Skeletal muscle tissue (tissue), 4 donors: ENCODE data around the gene CNDP1. TPM values are rescaled to one million over a fixed set of nuclear protein-coding genes. Genes with fewer than 3 reads are reported as not detected.

Source experiments
- H3K27ac ChIP-seq: one replicate; pipeline ENCODE4 v1.7.0; 2013; ENCODE audit warnings: mild to moderate bottlenecking, low read depth, low read length, inconsistent platforms
- H3K27me3 ChIP-seq, 3 donors: one replicate each; pipeline ENCODE4 v1.7.0; 2013; ENCODE audit warnings: low read length in 3 of 3; ENCODE audit not compliant: control insufficient read depth in 3 of 3, insufficient read depth in 3 of 3
- H3K36me3 ChIP-seq, 3 donors: one replicate each; pipeline ENCODE4 v1.7.0; 2013; ENCODE audit warnings: low read length in 3 of 3; ENCODE audit not compliant: control insufficient read depth in 3 of 3, insufficient read depth in 3 of 3
- H3K4me1 ChIP-seq, 3 donors: one replicate each; pipeline ENCODE4 v1.7.0; 2013; ENCODE audit warnings: low read length in 3 of 3, mild to moderate bottlenecking in 3 of 3; ENCODE audit not compliant: control insufficient read depth in 3 of 3, insufficient read depth in 3 of 3
- H3K4me3 ChIP-seq, 3 donors: one replicate each; pipeline ENCODE4 v1.7.0; 2013; ENCODE audit warnings: low read length in 3 of 3
- H3K9ac ChIP-seq, 3 donors: one replicate each; pipeline ENCODE4 v1.7.0; 2013; ENCODE audit warnings: low read length in 3 of 3, mild to moderate bottlenecking in 3 of 3, moderate library complexity in 2 of 3, low read depth in 1 of 3
- H3K9me3 ChIP-seq, 3 donors: one replicate each; pipeline ENCODE4 v1.7.0; 2013; ENCODE audit warnings: low read length in 3 of 3; ENCODE audit not compliant: control insufficient read depth in 3 of 3
- total RNA-seq: library from RNA; depleted of rRNA; stranded (reverse); fragments of >200 nt; gene quantifications from one replicate; pipeline ENCODE4 v1.2.3, GENCODE V29; 2014
- donor health status: Osteomylitis.

The CNDP1 gene
- total RNA-seq, 1 donor from 2014 or later: not detected

- H3K9ac ChIP-seq: no peak overlapping the region
- no peak overlapping the region for H3K27ac ChIP-seq
- H3K36me3 ChIP-seq: no peaks in the 10 kb centered on the region
- no peak overlapping the region for H3K4me3 ChIP-seq
- H3K9me3 ChIP-seq: no peaks in the 10 kb centered on the region
- no peaks in the 10 kb centered on the region for H3K4me1 ChIP-seq
- H3K27me3 ChIP-seq: peaks cover 0 to 21% (median 12%) of the 10 kb centered on the region in 3 donors
Observed at GRCh38 chr18:74540652-74541421, 6.5 kb downstream of the CNDP1 start.

DNA sequence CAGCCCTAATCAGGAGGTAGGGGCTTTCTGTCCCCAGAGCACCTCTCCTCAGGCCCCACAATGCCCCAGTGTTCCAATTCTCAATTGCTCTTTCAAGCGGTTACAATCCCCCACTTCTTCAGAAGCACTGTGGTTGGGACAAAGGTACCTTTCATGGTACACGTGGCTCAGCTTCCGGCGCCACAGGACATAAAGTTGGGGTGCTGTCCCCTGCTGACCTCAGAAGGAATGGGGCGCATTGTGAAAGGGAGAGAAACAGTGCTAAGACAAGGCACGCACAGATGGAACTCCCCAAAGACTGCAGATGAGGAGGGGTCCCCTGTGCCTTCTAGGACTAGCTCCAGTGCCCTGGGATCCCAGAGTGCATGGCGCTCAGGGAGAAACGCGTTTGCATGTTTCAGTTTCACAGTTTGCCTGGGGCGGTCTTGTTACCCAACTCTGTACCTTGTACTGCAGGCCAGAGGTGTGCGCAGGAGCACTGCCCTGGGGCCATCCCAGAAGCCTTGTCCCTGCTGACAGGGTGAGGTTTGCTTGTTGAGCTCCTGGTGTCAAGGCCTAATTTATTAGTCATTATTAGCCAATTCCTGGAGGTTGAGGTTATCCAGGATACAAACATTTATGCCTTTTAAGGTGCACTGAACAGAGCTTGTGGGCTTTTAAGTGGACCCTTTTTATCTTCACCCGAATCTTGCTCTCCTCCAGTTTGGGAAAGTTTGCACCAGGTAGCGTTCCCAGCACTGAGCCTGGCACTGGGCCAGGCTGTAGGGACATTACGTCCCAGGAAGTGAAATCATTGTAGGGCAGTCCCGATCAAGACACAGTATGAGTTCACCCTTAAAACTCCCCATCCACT, 7.6 kb downstream of the CNDP1 start:
- Histone ChIP-seq H3K9me3 (no peaks in the 10 kb centered on the region), H3K4me3 (no peak overlapping the region), H3K4me1 (peaks cover 8 to 9% (median 8%) of the 10 kb centered on the region in 3 donors), H3K27ac (no peak overlapping the region), H3K27me3 (peaks cover 7 to 21% (median 16%) of the 10 kb centered on the region in 3 donors), H3K36me3 (no peaks in the 10 kb centered on the region), H3K9ac (no peak overlapping the region)

- peaks cover 8 to 13% (median 10%) of the 10 kb centered on the region in 3 donors for H3K4me1 ChIP-seq
- no peaks in the 10 kb centered on the region for H3K9me3 ChIP-seq
- no peak overlapping the region for H3K4me3 ChIP-seq
- no peak overlapping the region for H3K9ac ChIP-seq
- peak overlapping the region; percentile 55 for H3K27ac ChIP-seq
- H3K27me3 ChIP-seq: peaks cover 7 to 17% (median 13%) of the 10 kb centered on the region in 3 donors
- H3K36me3 ChIP-seq: no peaks in the 10 kb centered on the region
Observed at GRCh38 chr18:74544898-74545297, 10.6 kb downstream of the CNDP1 start.

GRCh38 chr18:74546007-74546406, 11.7 kb downstream of the CNDP1 start:
- no peaks in the 10 kb centered on the region for H3K36me3 ChIP-seq
- H3K9ac ChIP-seq: no peak overlapping the region
- peak overlapping the region; percentile 77 for H3K27ac ChIP-seq
- H3K4me1 ChIP-seq: peaks cover 8 to 13% (median 10%) of the 10 kb centered on the region in 3 donors
- H3K27me3 ChIP-seq: peaks cover 7 to 12% (median 11%) of the 10 kb centered on the region in 3 donors
- no peak overlapping the region for H3K4me3 ChIP-seq
- no peaks in the 10 kb centered on the region for H3K9me3 ChIP-seq

GRCh38 chr18:74546751-74547530, 12.6 kb downstream of the CNDP1 start:
- H3K36me3 ChIP-seq: no peaks in the 10 kb centered on the region
- H3K27me3 ChIP-seq: peaks cover 1 to 8% (median 7%) of the 10 kb centered on the region in 3 donors
- no peak overlapping the region for H3K9ac ChIP-seq
- H3K27ac ChIP-seq: peak overlapping the region; percentile 77
- H3K4me1 ChIP-seq: peaks cover 8 to 13% (median 10%) of the 10 kb centered on the region in 3 donors
- H3K9me3 ChIP-seq: no peaks in the 10 kb centered on the region
- no peak overlapping the region for H3K4me3 ChIP-seq

- Histone ChIP-seq H3K9ac (no peak overlapping the region), H3K9me3 (no peaks in the 10 kb centered on the region), H3K4me1 (peaks cover 8 to 13% (median 10%) of the 10 kb centered on the region in 3 donors), H3K4me3 (no peak overlapping the region), H3K27me3 (peaks cover 0 to 8% (median 7%) of the 10 kb centered on the region in 3 donors), H3K27ac (peak overlapping the region; percentile 36), H3K36me3 (no peaks in the 10 kb centered on the region)
Observed at GRCh38 chr18:74547860-74548259, 13.6 kb downstream of the CNDP1 start.

- Histone ChIP-seq H3K27me3 (peaks cover 0 to 13% (median 7%) of the 10 kb centered on the region in 3 donors), H3K9me3 (no peaks in the 10 kb centered on the region), H3K4me1 (peaks cover 8 to 13% (median 10%) of the 10 kb centered on the region in 3 donors), H3K27ac (no peak overlapping the region), H3K9ac (no peak overlapping the region), H3K36me3 (no peaks in the 10 kb centered on the region), H3K4me3 (no peak overlapping the region)
Observed at GRCh38 chr18:74549591-74550104, 15.3 kb downstream of the CNDP1 start.

GRCh38 chr18:74550886-74551285, 16.6 kb downstream of the CNDP1 start:
- Histone ChIP-seq H3K27ac (no peak overlapping the region), H3K9me3 (no peaks in the 10 kb centered on the region), H3K27me3 (peaks cover 0 to 16% (median 7%) of the 10 kb centered on the region in 3 donors), H3K4me1 (peaks cover 8 to 13% (median 10%) of the 10 kb centered on the region in 3 donors), H3K36me3 (no peaks in the 10 kb centered on the region), H3K9ac (no peak overlapping the region), H3K4me3 (no peak overlapping the region)

DNA sequence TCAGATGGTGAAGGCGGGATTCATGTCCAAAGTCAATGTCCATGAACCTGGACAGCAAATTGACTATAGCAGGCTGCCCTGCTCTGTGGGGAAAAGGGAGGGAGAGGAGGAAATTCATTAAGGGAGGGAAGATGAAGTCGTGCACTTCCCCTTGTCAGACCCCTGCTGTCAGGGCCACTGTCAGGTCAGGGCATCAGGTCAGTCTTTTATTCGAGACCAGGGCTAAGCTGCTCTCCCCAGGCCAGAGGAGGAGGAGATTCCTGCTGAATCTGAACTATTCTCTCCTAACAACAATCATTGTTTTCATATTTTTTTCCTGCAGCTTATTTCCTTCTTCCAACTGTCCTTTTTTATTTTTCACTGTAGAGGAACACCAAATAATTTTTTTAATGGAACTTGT, 17.2 kb downstream of the CNDP1 start:
- Histone ChIP-seq H3K9ac (no peak overlapping the region), H3K27ac (no peak overlapping the region), H3K4me3 (no peak overlapping the region), H3K36me3 (no peaks in the 10 kb centered on the region), H3K9me3 (no peaks in the 10 kb centered on the region), H3K27me3 (peaks cover 2 to 15% (median 4%) of the 10 kb centered on the region in 3 donors), H3K4me1 (peaks cover 3 to 7% (median 5%) of the 10 kb centered on the region in 3 donors)
